ENCODE results near the gene CDC37L1.

Gene CDC37L1

GRCh38 chr9:4716163-4716562 is 36.8 kb downstream of the CDC37L1 start:
- no peaks in the 10 kb centered on the region for H3K9me3 ChIP-seq (ENCODE audit: control insufficient read depth, low read length)
- no peak overlapping the region for H3K9ac ChIP-seq (ENCODE audit: low read length)
- H3K4me3 ChIP-seq (ENCODE audit: low read length), result no peak overlapping the region
- H3K36me3 ChIP-seq (ENCODE audit: control insufficient read depth, insufficient read depth, low read length, severe bottlenecking), result peaks cover 66% of the 10 kb centered on the region
- no peaks in the 10 kb centered on the region for H3K27me3 ChIP-seq (replicated peaks; ENCODE audit: control insufficient read depth, insufficient read depth, low read length)
- no peak for DNase-seq (ENCODE audit: low read depth)
- H3K4me1 ChIP-seq (ENCODE audit: control insufficient read depth, insufficient read depth, low read length), result peaks cover 8% of the 10 kb centered on the region

DNA sequence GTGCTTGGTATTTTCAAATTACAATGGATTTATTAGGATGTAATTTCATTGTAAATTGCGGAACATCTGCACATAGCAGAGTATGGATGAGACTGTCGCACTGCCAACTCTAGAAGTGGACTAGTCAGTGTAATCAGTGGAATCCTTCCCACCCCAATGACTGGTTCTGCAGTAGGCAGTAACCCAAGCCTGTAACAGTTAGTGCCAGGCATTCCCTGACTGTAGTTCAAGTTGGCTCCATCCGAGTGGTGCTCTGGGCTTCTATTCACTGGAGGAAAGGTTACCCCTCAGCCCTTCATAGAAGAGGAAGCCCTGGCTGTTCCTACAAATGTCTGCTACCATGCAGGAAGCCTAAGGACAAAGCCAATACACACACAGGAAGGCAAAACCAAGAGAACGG is 38.4 kb downstream of the CDC37L1 start:
- Histone ChIP-seq H3K9ac (ENCODE audit: low read length) (no peak overlapping the region), H3K4me3 (ENCODE audit: low read length) (no peak overlapping the region), H3K4me1 (ENCODE audit: control insufficient read depth, insufficient read depth, low read length) (peaks cover 8% of the 10 kb centered on the region), H3K27me3 (replicated peaks; ENCODE audit: control insufficient read depth, insufficient read depth, low read length) (no peaks in the 10 kb centered on the region), H3K36me3 (ENCODE audit: control insufficient read depth, insufficient read depth, low read length, severe bottlenecking) (peaks cover 62% of the 10 kb centered on the region), H3K9me3 (ENCODE audit: control insufficient read depth, low read length) (no peaks in the 10 kb centered on the region)
- DNase-seq (ENCODE audit: low read depth), result no peak

GRCh38 chr9:4718911-4719310 is 39.5 kb downstream of the CDC37L1 start:
- Histone ChIP-seq H3K9me3 (ENCODE audit: control insufficient read depth, low read length) (no peaks in the 10 kb centered on the region), H3K4me1 (ENCODE audit: control insufficient read depth, insufficient read depth, low read length) (peaks cover 8% of the 10 kb centered on the region), H3K36me3 (ENCODE audit: control insufficient read depth, insufficient read depth, low read length, severe bottlenecking) (peaks cover 55% of the 10 kb centered on the region), H3K9ac (ENCODE audit: low read length) (no peak overlapping the region), H3K27me3 (replicated peaks; ENCODE audit: control insufficient read depth, insufficient read depth, low read length) (no peaks in the 10 kb centered on the region), H3K4me3 (ENCODE audit: low read length) (no peak overlapping the region)
- no peak for DNase-seq (ENCODE audit: low read depth)

DNA sequence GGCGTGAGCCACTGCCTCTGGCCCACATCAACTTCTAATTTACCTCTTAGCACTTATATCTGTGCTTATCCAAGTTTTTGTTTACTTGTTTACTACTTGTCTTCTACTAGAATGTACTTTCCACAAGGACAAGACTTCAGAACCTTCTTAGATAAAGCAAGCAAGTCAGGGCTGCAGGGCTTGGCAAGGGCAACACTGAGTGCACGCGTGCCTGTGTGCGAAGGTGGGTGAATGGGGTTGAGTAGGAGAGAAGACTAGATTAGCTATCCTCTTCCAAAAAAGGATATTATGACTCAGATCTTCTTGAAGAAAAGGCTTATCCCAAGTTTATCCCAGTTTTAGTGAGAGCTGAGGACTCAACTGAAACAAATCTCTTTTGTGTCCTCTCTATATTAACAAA is 42.4 kb downstream of the CDC37L1 start:
- no peaks in the 10 kb centered on the region for H3K9me3 ChIP-seq (ENCODE audit: control insufficient read depth, low read length)
- H3K4me3 ChIP-seq (ENCODE audit: low read length), result no peak overlapping the region
- no peak overlapping the region for H3K9ac ChIP-seq (ENCODE audit: low read length)
- H3K4me1 ChIP-seq (ENCODE audit: control insufficient read depth, insufficient read depth, low read length), result peaks cover 8% of the 10 kb centered on the region
- no peaks in the 10 kb centered on the region for H3K27me3 ChIP-seq (replicated peaks; ENCODE audit: control insufficient read depth, insufficient read depth, low read length)
- no peak for DNase-seq (ENCODE audit: low read depth)
- peaks cover 45% of the 10 kb centered on the region for H3K36me3 ChIP-seq (ENCODE audit: control insufficient read depth, insufficient read depth, low read length, severe bottlenecking)

GRCh38 chr9:4725706-4726442 is 46.5 kb downstream of the CDC37L1 start:
- Histone ChIP-seq H3K9ac (ENCODE audit: low read length) (no peak overlapping the region), H3K36me3 (ENCODE audit: control insufficient read depth, insufficient read depth, low read length, severe bottlenecking) (peaks cover 20% of the 10 kb centered on the region), H3K27me3 (replicated peaks; ENCODE audit: control insufficient read depth, insufficient read depth, low read length) (no peaks in the 10 kb centered on the region), H3K9me3 (ENCODE audit: control insufficient read depth, low read length) (no peaks in the 10 kb centered on the region), H3K4me3 (ENCODE audit: low read length) (no peak overlapping the region), H3K4me1 (ENCODE audit: control insufficient read depth, insufficient read depth, low read length) (no peaks in the 10 kb centered on the region)
- DNase-seq (ENCODE audit: low read depth), result no peak

GRCh38 chr9:4727593-4727992 is 48.2 kb downstream of the CDC37L1 start:
- Histone ChIP-seq H3K36me3 (ENCODE audit: control insufficient read depth, insufficient read depth, low read length, severe bottlenecking) (peaks cover 8% of the 10 kb centered on the region), H3K9ac (ENCODE audit: low read length) (no peak overlapping the region), H3K9me3 (ENCODE audit: control insufficient read depth, low read length) (no peaks in the 10 kb centered on the region), H3K4me3 (ENCODE audit: low read length) (no peak overlapping the region), H3K4me1 (ENCODE audit: control insufficient read depth, insufficient read depth, low read length) (no peaks in the 10 kb centered on the region), H3K27me3 (replicated peaks; ENCODE audit: control insufficient read depth, insufficient read depth, low read length) (no peaks in the 10 kb centered on the region)
- no peak for DNase-seq (ENCODE audit: low read depth)

- no peaks in the 10 kb centered on the region for H3K27me3 ChIP-seq (replicated peaks; ENCODE audit: control insufficient read depth, insufficient read depth, low read length)
- H3K4me1 ChIP-seq (ENCODE audit: control insufficient read depth, insufficient read depth, low read length), result no peaks in the 10 kb centered on the region
- H3K9me3 ChIP-seq (ENCODE audit: control insufficient read depth, low read length), result no peaks in the 10 kb centered on the region
- H3K36me3 ChIP-seq (ENCODE audit: control insufficient read depth, insufficient read depth, low read length, severe bottlenecking), result no peaks in the 10 kb centered on the region
- no peak for DNase-seq (ENCODE audit: low read depth)
- H3K9ac ChIP-seq (ENCODE audit: low read length), result no peak overlapping the region
- no peak overlapping the region for H3K4me3 ChIP-seq (ENCODE audit: low read length)
These were observed 53.5 kb downstream of the CDC37L1 start for GRCh38 chr9:4732890-4733289.

DNA sequence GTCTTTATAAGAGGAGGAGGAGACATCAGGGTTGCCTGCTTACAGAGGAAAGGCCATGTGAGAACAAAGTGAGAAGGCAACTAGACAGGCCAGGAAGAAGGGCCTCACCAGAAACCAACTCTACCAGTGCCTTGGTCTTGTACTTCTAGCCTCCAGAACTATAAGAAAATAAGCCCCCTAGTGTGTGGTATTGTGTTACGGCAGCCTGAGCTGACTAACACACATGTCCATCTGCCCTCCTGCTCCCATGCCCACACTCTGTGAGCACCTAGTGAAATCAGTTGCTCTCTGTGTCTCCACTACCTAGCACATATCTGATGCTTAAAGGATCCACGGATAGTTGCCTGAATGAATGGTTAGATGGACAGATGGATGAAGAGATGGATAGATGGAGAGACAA is 54.8 kb downstream of the CDC37L1 start:
- H3K27me3 ChIP-seq (replicated peaks; ENCODE audit: control insufficient read depth, insufficient read depth, low read length), result no peaks in the 10 kb centered on the region
- H3K36me3 ChIP-seq (ENCODE audit: control insufficient read depth, insufficient read depth, low read length, severe bottlenecking), result no peaks in the 10 kb centered on the region
- no peak overlapping the region for H3K9ac ChIP-seq (ENCODE audit: low read length)
- H3K4me1 ChIP-seq (ENCODE audit: control insufficient read depth, insufficient read depth, low read length), result peaks cover 5% of the 10 kb centered on the region
- no peak overlapping the region for H3K4me3 ChIP-seq (ENCODE audit: low read length)
- no peak for DNase-seq (ENCODE audit: low read depth)
- H3K9me3 ChIP-seq (ENCODE audit: control insufficient read depth, low read length), result no peaks in the 10 kb centered on the region

DNA sequence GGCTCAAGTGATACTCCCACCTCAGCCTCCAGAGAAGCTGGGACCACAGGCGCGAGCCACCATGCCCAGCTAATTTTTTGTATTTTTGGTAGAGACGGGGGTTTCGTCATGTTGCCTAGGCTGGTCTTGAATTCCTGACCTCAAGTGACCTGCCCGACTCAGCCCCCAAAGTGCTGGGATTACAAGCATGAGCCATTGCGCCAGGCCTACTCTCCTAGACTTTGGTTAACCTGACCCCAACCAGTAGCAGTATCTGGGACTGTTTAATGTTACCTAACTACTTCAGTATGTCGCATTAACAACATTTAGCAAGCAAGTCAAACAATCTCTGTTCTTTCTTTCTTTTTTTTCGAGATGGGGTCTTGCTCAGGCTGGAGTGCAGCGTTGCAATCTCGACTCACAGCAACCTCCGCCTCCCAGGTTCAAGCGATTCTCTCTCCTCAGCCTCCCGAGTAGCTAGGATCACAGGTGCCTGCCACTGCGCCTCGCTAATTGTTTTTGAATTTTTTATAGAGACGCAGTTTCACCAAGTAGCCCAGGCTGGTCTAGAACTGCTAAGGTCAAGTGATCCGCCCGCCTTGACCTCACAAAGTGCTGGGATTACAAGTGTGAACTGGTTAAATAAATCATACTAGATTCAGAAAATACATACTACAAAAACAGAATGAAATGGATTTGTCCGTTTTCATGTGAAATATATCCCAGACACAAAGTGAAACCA is 59.7 kb downstream of the CDC37L1 start:
- Histone ChIP-seq H3K4me1 (ENCODE audit: control insufficient read depth, insufficient read depth, low read length) (peaks cover 30% of the 10 kb centered on the region), H3K36me3 (ENCODE audit: control insufficient read depth, insufficient read depth, low read length, severe bottlenecking) (no peaks in the 10 kb centered on the region), H3K27me3 (replicated peaks; ENCODE audit: control insufficient read depth, insufficient read depth, low read length) (no peaks in the 10 kb centered on the region), H3K9ac (ENCODE audit: low read length) (peak overlapping the region; percentile 93), H3K4me3 (ENCODE audit: low read length) (peak overlapping the region; percentile 96), H3K9me3 (ENCODE audit: control insufficient read depth, low read length) (no peaks in the 10 kb centered on the region)
- peak; percentile 24 for DNase-seq (ENCODE audit: low read depth)

GRCh38 chr9:4739587-4740387 is 60.4 kb downstream of the CDC37L1 start:
- peak overlapping the region; percentile 93 for H3K9ac ChIP-seq (ENCODE audit: low read length)
- no peaks in the 10 kb centered on the region for H3K27me3 ChIP-seq (replicated peaks; ENCODE audit: control insufficient read depth, insufficient read depth, low read length)
- no peaks in the 10 kb centered on the region for H3K36me3 ChIP-seq (ENCODE audit: control insufficient read depth, insufficient read depth, low read length, severe bottlenecking)
- H3K9me3 ChIP-seq (ENCODE audit: control insufficient read depth, low read length), result no peaks in the 10 kb centered on the region
- H3K4me3 ChIP-seq (ENCODE audit: low read length), result peak overlapping the region; percentile 96
- DNase-seq (ENCODE audit: low read depth), result peak; percentile 58
- H3K4me1 ChIP-seq (ENCODE audit: control insufficient read depth, insufficient read depth, low read length), result peaks cover 30% of the 10 kb centered on the region

- no peak for DNase-seq (ENCODE audit: low read depth)
- no peaks in the 10 kb centered on the region for H3K36me3 ChIP-seq (ENCODE audit: control insufficient read depth, insufficient read depth, low read length, severe bottlenecking)
- no peaks in the 10 kb centered on the region for H3K27me3 ChIP-seq (replicated peaks; ENCODE audit: control insufficient read depth, insufficient read depth, low read length)
These were observed 60.9 kb downstream of the CDC37L1 start for GRCh38 chr9:4740388-4740637.

More at GRCh38 chr9:4740388-4740637, 60.9 kb downstream of the CDC37L1 start:
- no peaks in the 10 kb centered on the region for H3K9me3 ChIP-seq (ENCODE audit: control insufficient read depth, low read length)
- H3K4me3 ChIP-seq (ENCODE audit: low read length), result peak overlapping the region; percentile 96
- H3K9ac ChIP-seq (ENCODE audit: low read length), result peak overlapping the region; percentile 93
- peaks cover 30% of the 10 kb centered on the region for H3K4me1 ChIP-seq (ENCODE audit: control insufficient read depth, insufficient read depth, low read length)

Data from adipocyte (in vitro differentiated cells).